Measurements from ENCODE around the gene SLC12A8.

Gene SLC12A8

DNA sequence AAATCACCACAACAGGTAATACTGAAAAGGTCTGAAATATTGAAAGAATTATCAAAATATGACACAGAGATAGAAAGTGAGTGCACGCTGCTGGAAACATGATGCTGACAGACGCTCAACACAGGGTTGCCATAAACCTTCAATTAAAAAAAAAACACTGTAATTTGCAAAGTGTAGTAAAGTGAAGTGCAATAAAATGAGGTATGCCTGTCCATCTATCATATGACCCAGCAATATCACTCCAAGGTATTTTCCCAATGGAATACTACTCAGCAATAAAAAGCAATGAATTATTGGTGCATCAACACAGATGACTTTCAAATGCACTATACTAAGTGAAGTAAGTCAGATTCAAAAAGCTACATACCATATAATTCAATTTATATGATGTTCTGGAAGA is 47.6 kb upstream of the SLC12A8 start:
- Histone ChIP-seq H3K4me1 (ENCODE audit: insufficient read depth, low read length, poor library complexity, severe bottlenecking) (no peaks in the 10 kb centered on the region), H3K4me2 (ENCODE audit: low read depth, low read length, poor library complexity, severe bottlenecking) (no peak overlapping the region), H3K9me2 (replicated peaks; ENCODE audit: low read depth, low read length) (no peaks in the 10 kb centered on the region), H3K4me3 (ENCODE audit: low read length, poor library complexity, severe bottlenecking) (no peak overlapping the region), H3K36me3 (ENCODE audit: insufficient read depth, low read length) (peaks cover 13% of the 10 kb centered on the region; the same call in 1 of the 2 replicates), H3K27me3 (ENCODE audit: insufficient read depth, low read length, poor library complexity, severe bottlenecking) (no peaks in the 10 kb centered on the region), H3K79me2 (ENCODE audit: insufficient read depth, low read length) (no peaks in the 10 kb centered on the region), H3K9ac (ENCODE audit: low read depth, low read length, poor library complexity, severe bottlenecking) (no peak overlapping the region), H3K9me3 (ENCODE audit: insufficient read depth, low read depth, low read length) (peaks cover 8% of the 10 kb centered on the region), H4K20me1 (ENCODE audit: insufficient read depth, low read length, poor library complexity, severe bottlenecking) (no peaks in the 10 kb centered on the region), H2AFZ (ENCODE audit: low read length) (no peak overlapping the region), H3F3A (ENCODE audit: low read depth) (no peaks in the 10 kb centered on the region)
- TF ChIP-seq EZH2phosphoT487 (IDR thresholded peaks at IDR 0.05; ENCODE audit: borderline replicate concordance), result no peak
- TF ChIP-seq, protein P1, sequence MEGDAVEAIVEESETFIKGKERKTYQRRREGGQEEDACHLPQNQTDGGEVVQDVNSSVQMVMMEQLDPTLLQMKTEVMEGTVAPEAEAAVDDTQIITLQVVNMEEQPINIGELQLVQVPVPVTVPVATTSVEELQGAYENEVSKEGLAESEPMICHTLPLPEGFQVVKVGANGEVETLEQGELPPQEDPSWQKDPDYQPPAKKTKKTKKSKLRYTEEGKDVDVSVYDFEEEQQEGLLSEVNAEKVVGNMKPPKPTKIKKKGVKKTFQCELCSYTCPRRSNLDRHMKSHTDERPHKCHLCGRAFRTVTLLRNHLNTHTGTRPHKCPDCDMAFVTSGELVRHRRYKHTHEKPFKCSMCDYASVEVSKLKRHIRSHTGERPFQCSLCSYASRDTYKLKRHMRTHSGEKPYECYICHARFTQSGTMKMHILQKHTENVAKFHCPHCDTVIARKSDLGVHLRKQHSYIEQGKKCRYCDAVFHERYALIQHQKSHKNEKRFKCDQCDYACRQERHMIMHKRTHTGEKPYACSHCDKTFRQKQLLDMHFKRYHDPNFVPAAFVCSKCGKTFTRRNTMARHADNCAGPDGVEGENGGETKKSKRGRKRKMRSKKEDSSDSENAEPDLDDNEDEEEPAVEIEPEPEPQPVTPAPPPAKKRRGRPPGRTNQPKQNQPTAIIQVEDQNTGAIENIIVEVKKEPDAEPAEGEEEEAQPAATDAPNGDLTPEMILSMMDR (conservative IDR thresholded peaks at IDR 0.05; ENCODE audit: low read length), result no peak

GRCh38 chr3:125257536-125257935 is 45.0 kb upstream of the SLC12A8 start:
- Histone ChIP-seq H3K9me3 (ENCODE audit: insufficient read depth, low read depth, low read length) (peaks cover 8% of the 10 kb centered on the region), H2AFZ (ENCODE audit: low read length) (no peak overlapping the region), H4K20me1 (ENCODE audit: insufficient read depth, low read length, poor library complexity, severe bottlenecking) (no peaks in the 10 kb centered on the region), H3K4me1 (ENCODE audit: insufficient read depth, low read length, poor library complexity, severe bottlenecking) (no peaks in the 10 kb centered on the region), H3K4me3 (ENCODE audit: low read length, poor library complexity, severe bottlenecking) (no peak overlapping the region), H3K36me3 (ENCODE audit: insufficient read depth, low read length) (peaks cover 7% of the 10 kb centered on the region; the same call in 1 of the 2 replicates), H3K9me2 (replicated peaks; ENCODE audit: low read depth, low read length) (no peaks in the 10 kb centered on the region), H3K9ac (ENCODE audit: low read depth, low read length, poor library complexity, severe bottlenecking) (no peak overlapping the region), H3F3A (ENCODE audit: low read depth) (no peaks in the 10 kb centered on the region), H3K4me2 (ENCODE audit: low read depth, low read length, poor library complexity, severe bottlenecking) (no peak overlapping the region), H3K27me3 (ENCODE audit: insufficient read depth, low read length, poor library complexity, severe bottlenecking) (no peaks in the 10 kb centered on the region), H3K79me2 (ENCODE audit: insufficient read depth, low read length) (no peaks in the 10 kb centered on the region)
- TF ChIP-seq, protein P1 (conservative IDR thresholded peaks at IDR 0.05; ENCODE audit: low read length), result no peak
- TF ChIP-seq EZH2phosphoT487 (IDR thresholded peaks at IDR 0.05; ENCODE audit: borderline replicate concordance), result no peak

GRCh38 chr3:125256675-125257074 is 44.1 kb upstream of the SLC12A8 start:
- Histone ChIP-seq H3K4me3 (ENCODE audit: low read length, poor library complexity, severe bottlenecking) (no peak overlapping the region), H3K9me3 (ENCODE audit: insufficient read depth, low read depth, low read length) (peaks cover 8% of the 10 kb centered on the region), H3K79me2 (ENCODE audit: insufficient read depth, low read length) (no peaks in the 10 kb centered on the region), H3K27me3 (ENCODE audit: insufficient read depth, low read length, poor library complexity, severe bottlenecking) (no peaks in the 10 kb centered on the region), H3K36me3 (ENCODE audit: insufficient read depth, low read length) (peaks cover 7% of the 10 kb centered on the region; the same call in 1 of the 2 replicates), H3K4me2 (ENCODE audit: low read depth, low read length, poor library complexity, severe bottlenecking) (no peak overlapping the region), H3K9ac (ENCODE audit: low read depth, low read length, poor library complexity, severe bottlenecking) (no peak overlapping the region), H4K20me1 (ENCODE audit: insufficient read depth, low read length, poor library complexity, severe bottlenecking) (no peaks in the 10 kb centered on the region), H2AFZ (ENCODE audit: low read length) (no peak overlapping the region), H3K9me2 (replicated peaks; ENCODE audit: low read depth, low read length) (no peaks in the 10 kb centered on the region), H3F3A (ENCODE audit: low read depth) (no peaks in the 10 kb centered on the region), H3K4me1 (ENCODE audit: insufficient read depth, low read length, poor library complexity, severe bottlenecking) (no peaks in the 10 kb centered on the region)
- TF ChIP-seq, protein P1 (conservative IDR thresholded peaks at IDR 0.05; ENCODE audit: low read length), result no peak
- no peak for TF ChIP-seq EZH2phosphoT487 (IDR thresholded peaks at IDR 0.05; ENCODE audit: borderline replicate concordance)

All from Loucy (cell line).